NCI-H748 treated with DMSO at 0.1 percent for 48 hours (cell line): Measurements from ENCODE around the gene ZNF622.

ENCODE experiments used
- DNase-seq: peaks from one replicate; lab custom pipeline; 2025; lab: John Stamatoyannopoulos, UW

The ZNF622 gene

GRCh38 chr5:16465544-16466432, at the start of gene ZNF622:
ZNF622 (minus strand) TSS chr5:16465800; CDS start chr5:16465665, 135 bp downstream.
- peak; percentile 97 for DNase-seq

- no peak for DNase-seq
Measured at GRCh38 chr5:16510098-16510497, 44.5 kb upstream of the ZNF622 start.

GRCh38 chr5:16508730-16509531, 43.3 kb upstream of the ZNF622 start:
- DNase-seq, result no peak

- DNase-seq, result no peak
Measured at GRCh38 chr5:16507716-16508115, 42.1 kb upstream of the ZNF622 start.

- DNase-seq, result no peak
Measured at GRCh38 chr5:16505904-16506303, 40.3 kb upstream of the ZNF622 start.

- no peak for DNase-seq
Measured at GRCh38 chr5:16505140-16505891, 39.7 kb upstream of the ZNF622 start.

- no peak for DNase-seq
Measured at GRCh38 chr5:16504571-16504970, 39.0 kb upstream of the ZNF622 start.

GRCh38 chr5:16502866-16503265, 37.3 kb upstream of the ZNF622 start:
- no peak for DNase-seq

GRCh38 chr5:16500024-16500423, 34.4 kb upstream of the ZNF622 start:
- no peak for DNase-seq

GRCh38 chr5:16497546-16497945, 31.9 kb upstream of the ZNF622 start:
- DNase-seq, result no peak

GRCh38 chr5:16493261-16493660, 27.7 kb upstream of the ZNF622 start:
- DNase-seq, result no peak

- peak; percentile 37 for DNase-seq
Measured at GRCh38 chr5:16492398-16493140, 27.0 kb upstream of the ZNF622 start.

GRCh38 chr5:16490911-16491310, 25.3 kb upstream of the ZNF622 start:
- no peak for DNase-seq

- DNase-seq, result peak; percentile 89
Measured at GRCh38 chr5:16489322-16489791, 23.8 kb upstream of the ZNF622 start.

- no peak for DNase-seq
Measured at GRCh38 chr5:16487456-16487855, 21.9 kb upstream of the ZNF622 start.

- no peak for DNase-seq
Measured at GRCh38 chr5:16486711-16487111, 21.1 kb upstream of the ZNF622 start.

- no peak for DNase-seq
Measured at GRCh38 chr5:16485656-16486055, 20.1 kb upstream of the ZNF622 start.

GRCh38 chr5:16484081-16484480, 18.5 kb upstream of the ZNF622 start:
- no peak for DNase-seq

- DNase-seq, result peak; percentile 99
Measured at GRCh38 chr5:16483361-16483760, 17.8 kb upstream of the ZNF622 start.

- no peak for DNase-seq
Measured at GRCh38 chr5:16482891-16483290, 17.3 kb upstream of the ZNF622 start.

GRCh38 chr5:16480821-16481538, 15.4 kb upstream of the ZNF622 start:
- DNase-seq, result no peak
